Upper lobe of right lung (tissue), 1 donor: ENCODE measurements around the gene FAM131C. TPM values are rescaled to one million over a fixed set of nuclear protein-coding genes. Genes with fewer than 3 reads are reported as not detected.
"Not testable (repeated sequence)": the region's sequence is repeated elsewhere in the genome, so short reads cannot be mapped to it uniquely, and the experiment has no call there.

Source experiments
- ATAC-seq: fragments of 200-7000 bp; cut with Tn5 transposase; one replicate; pipeline ENCODE4 v1.9.1; 2020; ENCODE audit warnings: mild to moderate bottlenecking, moderate library complexity
- DNase-seq: peaks from one replicate; pipeline ENCODE4 v3.0.0-alpha.2; 2020
- H3K27ac ChIP-seq: fragments of 200-600 bp; one replicate; pipeline ENCODE4 v1.8.0; 2022
- H3K27me3 ChIP-seq: fragments of 200-600 bp; one replicate; pipeline ENCODE4 v1.8.0; 2022; ENCODE audit warnings: mild to moderate bottlenecking
- H3K36me3 ChIP-seq: fragments of 200-600 bp; one replicate; pipeline ENCODE4 v1.8.0; 2022
- H3K4me1 ChIP-seq: fragments of 200-600 bp; one replicate; pipeline ENCODE4 v1.8.0; 2022
- H3K4me3 ChIP-seq: fragments of 200-600 bp; one replicate; pipeline ENCODE4 v1.8.0; 2022; ENCODE audit warnings: mild to moderate bottlenecking
- H3K9me3 ChIP-seq: fragments of 200-600 bp; one replicate; pipeline ENCODE4 v1.8.0; 2022
- CTCF ChIP-seq: fragments of 200-600 bp; IDR thresholded peaks from one replicate; pipeline ENCODE4 v1.8.0; 2022; ENCODE audit warnings: antibody characterized with exemption
- intact Hi-C: fragments of 100-400 bp; cut with DNase I; formaldehyde crosslinking; loops from one replicate; pipeline ENCODE4 v1.11.0; 2022
- total RNA-seq: library from RNA; stranded (reverse); fragmentation: NEBNext Ultra II Directional; extraction: Animal tissue kit (Norgen Biotek cat#: 25700); gene quantifications from one replicate; pipeline ENCODE4 v1.2.1, GENCODE V29; 2021
- donor health status: DM: no; HTN: yes; CAD: no; lungs with severe emphysema.

Gene FAM131C
- total RNA-seq, 1 donor from 2014 or later = not detected

DNA sequence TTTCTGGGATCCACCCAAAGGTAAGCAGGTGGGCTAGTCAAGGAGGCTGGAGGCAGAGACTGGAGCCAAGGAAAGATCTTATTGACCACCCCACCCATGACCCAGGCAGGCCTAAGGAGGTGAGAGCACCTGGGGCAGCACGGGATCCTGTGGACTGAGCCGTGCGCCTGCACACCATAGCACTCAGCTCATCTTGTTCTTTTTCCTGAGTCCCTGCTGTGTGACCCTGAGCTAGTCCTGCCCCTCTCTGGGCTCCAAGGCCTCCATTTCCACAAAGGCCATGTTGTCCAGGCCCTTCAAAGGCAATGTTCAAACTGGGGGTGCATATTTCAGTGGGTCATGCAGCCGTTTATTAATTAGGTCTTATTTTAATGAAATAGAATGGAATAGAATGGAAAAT, 7.2 kb downstream of the FAM131C start:
- no peak overlapping the region for H3K27ac ChIP-seq
- ATAC-seq (no peak), DNase-seq (no peak)
- no peak for TF ChIP-seq CTCF
- no peak overlapping the region for H3K4me3 ChIP-seq
- no peaks in the 10 kb centered on the region for H3K9me3 ChIP-seq
- no peaks in the 10 kb centered on the region for H3K36me3 ChIP-seq
- no peaks in the 10 kb centered on the region for H3K4me1 ChIP-seq
- intact Hi-C loops = no loop called here
- H3K27me3 ChIP-seq = no peaks in the 10 kb centered on the region

- Histone ChIP-seq H3K4me3 (no peak overlapping the region), H3K27ac (no peak overlapping the region), H3K27me3 (no peaks in the 10 kb centered on the region), H3K36me3 (no peaks in the 10 kb centered on the region), H3K4me1 (no peaks in the 10 kb centered on the region), H3K9me3 (no peaks in the 10 kb centered on the region)
- intact Hi-C loops = no loop called here
- TF ChIP-seq CTCF = no peak
- ATAC-seq (no peak), DNase-seq (no peak)
These were observed 8.2 kb downstream of the FAM131C start for GRCh38 chr1:16065269-16065576.

- Histone ChIP-seq H3K27ac (no peak overlapping the region), H3K4me1 (no peaks in the 10 kb centered on the region), H3K27me3 (no peaks in the 10 kb centered on the region), H3K36me3 (no peaks in the 10 kb centered on the region), H3K9me3 (no peaks in the 10 kb centered on the region), H3K4me3 (no peak overlapping the region)
- no peak for DNase-seq
- ATAC-seq = no peak
- intact Hi-C loops = no loop called here
- TF ChIP-seq CTCF = no peak
These were observed 8.7 kb downstream of the FAM131C start for GRCh38 chr1:16064536-16065268.

- no peak for DNase-seq
- no peak overlapping the region for H3K4me3 ChIP-seq
- H3K27me3 ChIP-seq = no peaks in the 10 kb centered on the region
- no peak for ATAC-seq
- H3K9me3 ChIP-seq = no peaks in the 10 kb centered on the region
- no peak for TF ChIP-seq CTCF
- no peaks in the 10 kb centered on the region for H3K4me1 ChIP-seq
- H3K36me3 ChIP-seq = no peaks in the 10 kb centered on the region
- no peak overlapping the region for H3K27ac ChIP-seq
- intact Hi-C loops = no loop called here
These were observed 9.5 kb downstream of the FAM131C start for GRCh38 chr1:16063921-16064320.

DNA sequence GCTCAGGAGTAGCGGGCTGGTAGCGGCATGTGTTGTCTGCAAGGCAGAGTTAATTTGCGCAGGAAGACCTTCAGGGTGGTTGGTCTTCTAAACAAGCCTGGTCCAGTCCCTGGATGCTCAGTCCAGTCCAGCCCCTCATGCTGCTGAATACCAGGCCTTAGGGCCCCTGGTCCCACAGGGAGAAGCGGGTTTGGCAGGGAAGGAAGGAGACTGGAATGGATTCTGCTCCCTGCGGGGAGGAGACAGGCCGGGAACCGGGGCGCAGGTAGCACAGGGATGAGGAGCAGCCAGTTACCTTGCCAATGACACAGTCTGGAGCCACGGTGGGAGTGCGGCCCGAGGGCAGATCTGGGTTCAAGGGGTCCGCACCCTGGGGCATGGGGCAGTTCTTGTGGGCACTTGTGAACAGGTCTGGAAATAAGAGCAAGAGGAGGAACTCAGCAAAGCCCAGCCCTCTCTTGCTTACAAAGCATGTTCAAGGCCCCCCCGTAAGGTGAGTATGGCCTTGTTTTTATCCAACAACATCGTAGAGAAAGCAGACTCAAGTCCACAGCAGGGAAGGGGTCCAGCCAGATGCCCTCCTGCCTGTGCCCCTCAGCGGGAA, 10.1 kb downstream of the FAM131C start:
- no peak for ATAC-seq
- no peak overlapping the region for H3K27ac ChIP-seq
- H3K36me3 ChIP-seq = no peaks in the 10 kb centered on the region
- no peaks in the 10 kb centered on the region for H3K9me3 ChIP-seq
- intact Hi-C loops = no loop called here
- no peak overlapping the region for H3K4me3 ChIP-seq
- no peaks in the 10 kb centered on the region for H3K27me3 ChIP-seq
- DNase-seq = no peak
- no peak for TF ChIP-seq CTCF
- no peaks in the 10 kb centered on the region for H3K4me1 ChIP-seq

GRCh38 chr1:16062687-16063075, 10.8 kb downstream of the FAM131C start:
- H3K27ac ChIP-seq, intact Hi-C loops, H3K36me3 ChIP-seq, DNase-seq, H3K27me3 ChIP-seq, H3K4me3 ChIP-seq, H3K4me1 ChIP-seq, ATAC-seq, H3K9me3 ChIP-seq: not testable (repeated sequence)

GRCh38 chr1:16061989-16062686, 11.3 kb downstream of the FAM131C start:
- ATAC-seq, H3K4me3 ChIP-seq, H3K27me3 ChIP-seq, H3K9me3 ChIP-seq, H3K36me3 ChIP-seq, H3K27ac ChIP-seq, DNase-seq, H3K4me1 ChIP-seq, intact Hi-C loops: not testable (repeated sequence)
